Motor neuron (in vitro differentiated cells): Measurements from ENCODE around the gene GGTLC2. TPM values are rescaled to one million over a fixed set of nuclear protein-coding genes. Genes with fewer than 3 reads are reported as not detected.
"Not testable (repeated sequence)": the region's sequence is repeated elsewhere in the genome, so short reads cannot be mapped to it uniquely, and the experiment has no call there.

ENCODE experiments used
- ATAC-seq, 8 experiments: fragments of 200-7000 bp; cut with Tn5 transposase; replicated peaks in 6 of 8; 2 replicates each; pipeline ENCODE4 v1.8.0; 2021; ENCODE audit warnings: mild to moderate bottlenecking in 8 of 8, moderate library complexity in 8 of 8
- H3K27ac ChIP-seq, 2 donors: fragments of 250-450 bp; sonication (Bioruptor Pico); 2 replicates each; pipeline ENCODE4 v1.9.0; 2021; ENCODE audit warnings: antibody characterized with exemption in 2 of 2, mild to moderate bottlenecking in 2 of 2, moderate library complexity in 1 of 2
- H3K4me1 ChIP-seq, 2 donors: fragments of 250-450 bp; sonication (Bioruptor Pico); replicated peaks in 1 of 2; 2 replicates each; pipeline ENCODE4 v1.6.1; 2021; ENCODE audit warnings: antibody characterized with exemption in 2 of 2, mild to moderate bottlenecking in 2 of 2, moderate library complexity in 1 of 2
- H3K4me3 ChIP-seq, 5 donors: fragments of 250-450 bp; sonication (Bioruptor Pico); 2 replicates each; pipeline ENCODE4 v1.9.0; 2021; ENCODE audit warnings: antibody characterized with exemption in 5 of 5, mild to moderate bottlenecking in 5 of 5, moderate library complexity in 4 of 5
- WGBS, 10 experiments: fragments of 450-650 bp; shearing (Covaris generic); methylation state at CpG; one replicate each; pipeline ENCODE4 v1.0.0; 2022; 5-methylcytosine and 5-hydroxymethylcytosine counted together
- in situ Hi-C, 9 experiments: fragments of 400-800 bp; cut with MboI; loops; one replicate each; pipeline ENCODE4 v1.15.0; 2021; ENCODE audit warnings: low sequenced_read_pairs in 9 of 9, low pct_unique_long_range_greater_than_20kb in 2 of 9; ENCODE audit not compliant: unreplicated experiment in 9 of 9
- total RNA-seq, 8 experiments: library from RNA; unstranded; fragments of 300-600 nt; gene quantifications; 2 replicates each; pipeline versions ENCODE4 v1.2.3 to v1.2.4, GENCODE V29; 2022

GGTLC2 gene
- total RNA-seq, 8 experiments from 2014 or later: not detected

- peak in 4 of 8 experiments; percentile 28 to 54 (median 48) for ATAC-seq
- Histone ChIP-seq H3K4me1 (no peaks in the 10 kb centered on the region), H3K27ac (peak overlapping the region; percentile 37 to 66), H3K4me3 (no peak overlapping the region)
- in situ Hi-C loops: no loop called here
- WGBS, 10 experiments: 0 to 47% (median 10%) methylated on average over 1 to 3 of the region's 3 CpGs; no CpG with 5 or more reads in 1 of the 10 experiments
These were observed 36.9 kb downstream of the GGTLC2 start for GRCh38 chr22:22681221-22681739.

DNA sequence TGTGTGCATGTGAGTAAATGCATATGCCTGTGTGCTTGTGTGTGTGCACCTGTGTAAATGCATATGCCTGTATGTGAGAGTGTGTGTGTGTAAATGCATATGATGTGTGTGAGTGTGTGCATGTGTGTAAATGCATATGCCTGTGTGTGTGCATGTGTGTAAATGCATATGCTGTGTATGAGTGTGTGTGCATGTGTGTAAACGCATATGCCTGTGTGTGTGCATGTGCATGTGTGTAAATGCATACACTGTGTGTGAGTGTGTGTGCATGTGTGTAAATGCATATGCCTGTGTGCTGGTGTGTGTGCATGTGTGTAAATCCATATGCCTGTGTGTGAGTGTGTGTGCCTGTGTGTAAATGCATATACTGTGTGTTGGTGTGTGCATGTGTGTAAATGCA lies 37.8 kb downstream of the GGTLC2 start:
- H3K4me3 ChIP-seq: no peak overlapping the region

GRCh38 chr22:22682807-22683667 lies 38.6 kb downstream of the GGTLC2 start:
- Histone ChIP-seq H3K4me1 (no peaks in the 10 kb centered on the region), H3K4me3 (no peak overlapping the region), H3K27ac (peak overlapping the region; percentile 39 to 56)
- in situ Hi-C loops: no loop called here
- peak in 2 of 8 experiments; percentile 40 to 46 for ATAC-seq
- 50 to 90% (median 66%) methylated on average over 1 to 4 of the region's 5 CpGs; no CpG with 5 or more reads in 2 of the 10 experiments for WGBS, 10 experiments

More for the DNA sequence above, 37.8 kb downstream of the GGTLC2 start:
- in situ Hi-C loops: no loop called here
- WGBS, 10 experiments: 0% methylated on average over 1 of the region's 1 CpG; no CpG with 5 or more reads in 9 of the 10 experiments
- H3K4me1 ChIP-seq: no peaks in the 10 kb centered on the region
- peak overlapping the region in 1 of 2 donors; percentile 37 for H3K27ac ChIP-seq
- no peak for ATAC-seq

GRCh38 chr22:22683668-22684361 lies 39.4 kb downstream of the GGTLC2 start:
- H3K4me3 ChIP-seq: no peak overlapping the region
- peak overlapping the region; percentile 39 to 46 for H3K27ac ChIP-seq
- WGBS, 10 experiments: 70 to 100% (median 80%) methylated on average over 1 to 2 of the region's 5 CpGs; no CpG with 5 or more reads in 6 of the 10 experiments
- H3K4me1 ChIP-seq: no peaks in the 10 kb centered on the region
- no peak for ATAC-seq
- in situ Hi-C loops: no loop called here

DNA sequence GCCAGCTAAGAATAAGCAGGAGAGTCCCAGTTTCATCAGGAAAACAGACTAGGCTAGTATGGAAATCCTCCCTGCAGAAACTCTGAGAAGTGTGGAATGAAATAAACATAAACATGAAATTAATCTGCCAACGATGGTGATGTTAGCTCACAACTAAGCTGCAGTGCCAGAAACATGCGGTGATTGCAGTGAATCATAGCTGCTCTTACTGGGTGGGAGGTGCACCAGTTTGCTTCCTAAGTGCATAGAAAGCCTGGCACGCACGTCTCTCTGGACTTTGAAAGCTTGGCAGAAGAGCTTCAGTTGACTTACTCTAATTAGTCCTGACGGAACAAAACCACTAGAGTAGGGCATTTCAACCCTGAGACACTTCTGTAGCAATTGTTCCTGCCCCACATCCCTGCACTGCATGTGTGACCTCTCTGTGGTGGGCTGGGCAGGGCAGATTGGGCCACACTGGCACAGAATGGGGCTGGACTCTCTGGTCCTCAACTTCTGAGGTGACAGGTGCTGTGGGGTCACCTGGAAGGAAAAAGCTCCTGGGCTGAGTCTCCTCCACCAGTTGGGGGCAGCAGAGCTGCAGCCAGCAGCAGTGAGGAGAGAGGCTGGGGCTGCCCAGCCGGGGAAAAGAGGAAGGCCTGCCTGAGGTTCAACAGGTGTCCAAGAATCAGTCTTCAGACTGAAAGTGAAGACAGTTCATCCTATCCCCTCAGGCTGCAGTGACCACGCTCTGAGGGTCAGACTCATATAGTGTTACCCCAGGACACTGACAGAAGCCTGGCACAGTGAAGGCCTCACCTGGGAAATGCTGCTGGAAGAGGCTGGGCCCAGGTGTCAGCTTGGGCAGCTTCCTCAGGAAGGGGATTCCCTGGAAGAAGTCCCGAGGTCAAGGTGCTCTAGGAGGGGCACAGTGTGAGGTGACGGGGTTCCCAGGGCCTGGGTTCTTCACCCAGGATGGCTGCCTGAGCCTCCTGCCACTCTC lies 40.5 kb downstream of the GGTLC2 start:
- WGBS, 10 experiments: 4 to 82% (median 41%) methylated on average over 1 to 5 of the region's 9 CpGs; no CpG with 5 or more reads in 2 of the 10 experiments
- in situ Hi-C loops: no loop called here
- Histone ChIP-seq H3K27ac (peak overlapping the region; percentile 3 to 45), H3K4me1 (no peaks in the 10 kb centered on the region), H3K4me3 (no peak overlapping the region)
- ATAC-seq: peak in 3 of 8 experiments; percentile 50 to 72 (median 66)

GRCh38 chr22:22685586-22685985 lies 41.2 kb downstream of the GGTLC2 start:
- ATAC-seq: no peak
- WGBS, 10 experiments: 40 to 100% (median 50%) methylated on average over 1 of the region's 3 CpGs; no CpG with 5 or more reads in 6 of the 10 experiments

DNA sequence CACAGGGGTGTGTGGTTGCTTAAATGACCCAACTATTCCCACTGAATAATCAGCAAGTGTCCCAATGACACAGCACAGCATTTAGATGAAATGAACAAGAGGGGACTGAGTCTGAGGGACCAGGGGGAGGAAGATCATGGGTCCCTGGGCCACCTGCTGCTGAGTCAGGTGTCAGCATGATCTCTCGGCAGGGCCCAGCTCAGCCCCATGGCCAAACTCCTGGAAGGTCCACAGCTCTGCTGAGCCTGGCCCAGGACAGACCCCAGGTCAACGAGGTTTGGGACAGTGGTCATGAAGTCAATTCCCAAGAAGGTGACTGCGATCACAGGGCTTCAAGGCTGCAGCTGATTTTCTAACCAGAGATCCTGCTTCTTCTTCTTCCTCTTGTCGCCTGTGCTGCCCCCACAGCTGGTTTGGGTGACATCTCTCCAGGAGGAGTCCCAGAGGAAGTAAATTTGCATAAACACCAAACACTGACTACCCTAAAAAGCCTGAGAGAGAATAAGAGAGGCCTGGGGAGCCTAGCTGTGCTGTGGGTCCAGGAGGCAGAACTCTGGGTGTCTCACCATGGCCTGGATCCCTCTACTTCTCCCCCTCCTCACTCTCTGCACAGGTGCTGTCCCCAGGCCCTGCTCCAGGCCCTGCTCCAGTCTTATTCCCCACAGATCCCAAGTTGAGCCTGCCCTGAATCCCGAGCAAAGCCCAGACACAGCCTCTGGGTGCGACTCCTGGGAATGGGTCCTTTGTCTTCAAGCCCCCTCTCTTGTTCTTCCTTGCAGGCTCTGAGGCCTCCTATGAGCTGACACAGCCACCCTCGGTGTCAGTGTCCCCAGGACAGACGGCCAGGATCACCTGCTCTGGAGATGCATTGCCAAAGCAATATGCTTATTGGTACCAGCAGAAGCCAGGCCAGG lies 42.0 kb downstream of the GGTLC2 start:
- H3K4me3 ChIP-seq, in situ Hi-C loops, ATAC-seq, H3K4me1 ChIP-seq: not testable (repeated sequence)
- WGBS, 10 experiments: 50 to 85% (median 77%) methylated on average over 1 to 3 of the region's 8 CpGs; no CpG with 5 or more reads in 3 of the 10 experiments
- peak overlapping the region in 1 of 2 donors; percentile 18 for H3K27ac ChIP-seq

More at GRCh38 chr22:22685586-22685985, 41.2 kb downstream of the GGTLC2 start:
- Histone ChIP-seq H3K27ac (peak overlapping the region in 1 of 2 donors; percentile 33), H3K4me3 (no peak overlapping the region), H3K4me1 (no peaks in the 10 kb centered on the region)
- in situ Hi-C loops: no loop called here

DNA sequence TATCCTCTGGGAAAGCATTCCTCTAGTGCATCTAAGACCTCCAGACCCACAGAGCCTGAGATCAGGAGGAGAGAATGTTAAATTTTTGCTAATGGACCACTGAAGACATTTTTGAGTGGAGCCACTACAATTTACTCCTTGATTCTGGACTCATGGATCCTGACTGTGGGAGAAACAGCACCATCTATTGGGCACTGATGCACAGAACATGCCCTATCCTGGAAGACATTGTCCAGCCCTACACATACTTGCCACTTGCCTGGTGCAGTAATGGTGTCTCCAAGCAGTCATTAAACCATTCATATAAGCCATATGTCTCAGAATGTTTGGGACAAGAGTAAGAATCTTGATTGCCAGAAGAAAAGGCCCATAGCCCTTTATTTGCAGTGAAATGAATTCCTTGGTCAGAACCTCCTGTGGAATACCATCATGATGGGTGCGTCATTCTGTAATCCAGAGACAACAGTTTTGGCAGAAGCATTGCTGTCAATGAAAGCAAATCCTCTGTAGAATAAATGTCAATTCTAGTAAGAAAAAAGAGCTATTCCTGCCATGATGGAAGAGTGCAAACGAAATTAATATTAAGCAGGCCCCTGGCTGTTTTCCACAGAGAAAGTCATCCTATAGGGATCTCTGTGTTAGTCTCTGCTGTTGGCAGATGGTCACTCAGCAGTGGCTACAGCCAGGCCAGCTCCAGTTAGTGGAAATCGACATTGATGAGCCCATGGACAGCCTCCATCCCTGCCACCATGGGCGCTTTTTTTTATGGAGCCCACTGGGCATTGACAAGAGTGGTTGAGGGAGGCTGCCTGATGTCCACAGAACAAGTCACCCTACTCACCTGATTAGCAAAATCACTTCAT lies 43.5 kb downstream of the GGTLC2 start:
- Histone ChIP-seq H3K4me3 (no peak overlapping the region), H3K27ac (peak overlapping the region in 1 of 2 donors; percentile 35), H3K4me1 (no peaks in the 10 kb centered on the region)
- 0 to 100% (median 50%) methylated on average over 1 to 4 of the region's 4 CpGs; no CpG with 5 or more reads in 1 of the 10 experiments for WGBS, 10 experiments
- in situ Hi-C loops: no loop called here
- peak; percentile 73 to 92 (median 80) for ATAC-seq

- Histone ChIP-seq H3K27ac (peak overlapping the region in 1 of 2 donors; percentile 49), H3K4me3 (no peak overlapping the region), H3K4me1 (no peaks in the 10 kb centered on the region)
- ATAC-seq: no peak
- in situ Hi-C loops: no loop called here
- 0 to 67% (median 29%) methylated on average over 1 to 3 of the region's 4 CpGs; no CpG with 5 or more reads in 5 of the 10 experiments for WGBS, 10 experiments
These were observed 45.4 kb downstream of the GGTLC2 start for GRCh38 chr22:22689621-22690345.

DNA sequence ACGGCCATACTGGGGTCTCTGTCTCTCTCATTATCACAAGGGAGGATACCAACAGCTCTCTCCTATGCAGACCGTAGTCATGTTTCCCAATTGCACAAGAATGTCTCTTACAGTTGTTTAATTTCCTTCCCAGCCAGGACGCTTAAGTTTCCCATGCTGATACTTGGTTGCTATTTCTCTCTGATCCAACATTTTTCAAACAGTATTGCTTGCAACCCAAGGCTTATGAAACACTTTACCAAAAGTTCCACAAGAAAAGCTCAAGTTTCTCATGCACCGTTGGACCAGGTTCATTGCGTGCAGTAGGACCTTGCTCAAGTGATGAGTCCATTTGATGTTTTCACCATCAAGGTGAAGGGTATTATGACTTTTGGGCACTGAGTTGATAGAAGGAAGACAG lies 46.6 kb downstream of the GGTLC2 start:
- Histone ChIP-seq H3K4me1 (no peaks in the 10 kb centered on the region), H3K4me3 (no peak overlapping the region), H3K27ac (peak overlapping the region in 1 of 2 donors; percentile 33)
- in situ Hi-C loops: no loop called here
- ATAC-seq: no peak
- 0 to 90% (median 62%) methylated on average over 1 to 5 of the region's 5 CpGs; no CpG with 5 or more reads in 2 of the 10 experiments for WGBS, 10 experiments
